ENCODE data around the gene CDKAL1.

Gene CDKAL1

GRCh38 chr6:20927130-20927860 is 393.0 kb downstream of the CDKAL1 start:
- TF ChIP-seq, protein P1, sequence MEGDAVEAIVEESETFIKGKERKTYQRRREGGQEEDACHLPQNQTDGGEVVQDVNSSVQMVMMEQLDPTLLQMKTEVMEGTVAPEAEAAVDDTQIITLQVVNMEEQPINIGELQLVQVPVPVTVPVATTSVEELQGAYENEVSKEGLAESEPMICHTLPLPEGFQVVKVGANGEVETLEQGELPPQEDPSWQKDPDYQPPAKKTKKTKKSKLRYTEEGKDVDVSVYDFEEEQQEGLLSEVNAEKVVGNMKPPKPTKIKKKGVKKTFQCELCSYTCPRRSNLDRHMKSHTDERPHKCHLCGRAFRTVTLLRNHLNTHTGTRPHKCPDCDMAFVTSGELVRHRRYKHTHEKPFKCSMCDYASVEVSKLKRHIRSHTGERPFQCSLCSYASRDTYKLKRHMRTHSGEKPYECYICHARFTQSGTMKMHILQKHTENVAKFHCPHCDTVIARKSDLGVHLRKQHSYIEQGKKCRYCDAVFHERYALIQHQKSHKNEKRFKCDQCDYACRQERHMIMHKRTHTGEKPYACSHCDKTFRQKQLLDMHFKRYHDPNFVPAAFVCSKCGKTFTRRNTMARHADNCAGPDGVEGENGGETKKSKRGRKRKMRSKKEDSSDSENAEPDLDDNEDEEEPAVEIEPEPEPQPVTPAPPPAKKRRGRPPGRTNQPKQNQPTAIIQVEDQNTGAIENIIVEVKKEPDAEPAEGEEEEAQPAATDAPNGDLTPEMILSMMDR (IDR thresholded peaks at IDR 0.05; ENCODE audit: low read length, missing control alignments) = no peak
- H3K4me3 ChIP-seq (replicated peaks; ENCODE audit: low read depth, low read length) = no peak overlapping the region
- no peak for DNase-seq (ENCODE audit: low read depth)

DNA sequence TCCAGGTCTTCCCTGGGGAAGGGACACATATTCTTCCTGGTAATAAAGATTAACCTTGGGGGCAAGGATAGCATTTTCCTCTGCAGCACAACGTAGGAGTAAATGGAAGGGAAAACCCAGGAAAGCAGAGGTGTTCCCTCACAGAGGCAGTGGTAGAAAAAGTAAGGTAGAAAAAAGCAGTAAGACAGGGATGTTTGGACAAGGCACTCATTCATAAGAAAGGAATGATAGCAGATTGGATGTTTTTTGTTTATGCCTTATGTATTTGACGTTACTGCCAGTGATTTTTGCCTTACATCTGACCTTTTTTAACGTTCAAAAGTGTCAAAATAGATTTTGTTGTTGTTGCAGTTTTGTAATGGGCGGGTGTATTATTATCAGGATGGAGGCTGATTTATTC is 395.0 kb downstream of the CDKAL1 start:
- TF ChIP-seq, protein P1 (IDR thresholded peaks at IDR 0.05; ENCODE audit: low read length, missing control alignments) = no peak
- DNase-seq (ENCODE audit: low read depth) = no peak
- H3K4me3 ChIP-seq (replicated peaks; ENCODE audit: low read depth, low read length) = no peak overlapping the region

GRCh38 chr6:20931093-20931492 is 396.8 kb downstream of the CDKAL1 start:
- TF ChIP-seq, protein P1 (IDR thresholded peaks at IDR 0.05; ENCODE audit: low read length, missing control alignments) = no peak
- no peak overlapping the region for H3K4me3 ChIP-seq (replicated peaks; ENCODE audit: low read depth, low read length)
- DNase-seq (ENCODE audit: low read depth) = peak; percentile 27

DNA sequence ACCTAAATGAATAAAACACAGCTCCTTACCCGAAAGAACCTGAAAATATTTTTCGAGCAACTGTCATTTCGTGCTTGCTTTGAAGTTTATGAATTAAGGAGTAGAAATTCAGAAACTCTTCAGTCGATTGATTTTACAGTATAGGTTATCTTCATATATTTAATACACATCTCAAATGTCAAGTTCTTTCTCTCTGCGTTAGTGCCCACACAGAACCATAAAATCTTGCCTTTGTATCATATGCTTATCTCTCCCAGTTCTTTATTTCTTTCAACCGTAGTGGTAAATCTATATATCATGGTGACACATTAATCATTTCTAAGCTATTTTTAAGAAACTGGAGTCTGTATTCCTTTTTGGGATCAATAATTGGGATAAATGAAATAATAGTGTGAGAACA is 397.5 kb downstream of the CDKAL1 start:
- H3K4me3 ChIP-seq (replicated peaks; ENCODE audit: low read depth, low read length) = no peak overlapping the region
- TF ChIP-seq, protein P1 (IDR thresholded peaks at IDR 0.05; ENCODE audit: low read length, missing control alignments) = no peak
- no peak for DNase-seq (ENCODE audit: low read depth)

DNA sequence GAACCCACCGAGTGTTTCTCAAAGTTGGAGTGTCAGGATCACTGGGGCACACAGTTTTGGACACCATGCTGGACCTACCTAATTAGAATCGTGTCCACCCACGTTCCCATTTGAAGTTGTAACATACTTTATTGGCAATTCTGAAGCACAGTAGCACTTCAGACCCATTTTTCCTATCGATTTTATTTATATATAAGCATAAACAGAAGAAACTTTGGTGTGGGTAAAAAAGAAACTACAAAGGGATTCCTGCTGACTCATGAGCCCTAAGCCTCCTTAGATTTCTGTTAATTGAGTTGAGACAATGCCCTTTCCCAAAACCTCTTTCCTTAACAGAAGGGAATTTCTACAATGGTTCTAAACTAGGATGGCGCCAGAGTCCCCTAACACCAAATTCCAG is 398.0 kb downstream of the CDKAL1 start:
- TF ChIP-seq, protein P1 (IDR thresholded peaks at IDR 0.05; ENCODE audit: low read length, missing control alignments) = no peak
- no peak overlapping the region for H3K4me3 ChIP-seq (replicated peaks; ENCODE audit: low read depth, low read length)
- no peak for DNase-seq (ENCODE audit: low read depth)

DNA sequence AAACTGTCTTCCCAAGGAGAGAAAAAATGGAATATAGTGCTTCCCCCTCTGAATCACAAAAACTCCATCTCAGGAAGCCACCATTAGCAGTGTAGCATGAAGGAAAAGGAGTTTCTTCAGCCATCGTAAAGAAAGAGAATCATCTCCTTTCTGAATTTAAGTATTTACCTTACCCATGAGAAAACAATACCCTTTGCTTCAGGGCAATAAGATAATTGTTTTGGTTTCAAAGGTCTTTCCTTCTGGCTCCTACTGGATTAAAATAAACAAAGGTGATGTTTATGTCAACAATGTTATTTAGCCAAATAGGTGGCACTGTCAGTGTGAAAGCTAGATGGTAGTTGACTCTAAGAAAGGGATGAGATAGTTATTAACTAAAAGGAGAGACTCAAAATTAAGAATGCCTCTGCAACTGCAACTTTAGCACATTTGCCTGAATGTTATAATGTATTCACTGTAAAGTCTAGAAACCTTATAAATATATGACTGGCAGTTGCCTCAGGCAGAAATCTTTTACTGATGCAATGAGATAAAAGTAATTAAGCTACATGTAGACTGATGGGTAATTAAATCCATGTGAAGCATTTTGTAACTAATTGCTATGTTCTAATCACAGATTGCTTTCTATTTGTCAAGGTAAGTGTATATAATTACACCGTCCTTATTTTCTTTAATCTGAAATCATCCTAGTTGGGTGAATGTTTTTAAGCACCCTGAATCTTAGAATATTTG is 399.0 kb downstream of the CDKAL1 start:
- TF ChIP-seq, protein P1 (IDR thresholded peaks at IDR 0.05; ENCODE audit: low read length, missing control alignments) = no peak
- H3K4me3 ChIP-seq (replicated peaks; ENCODE audit: low read depth, low read length) = no peak overlapping the region

More for the DNA sequence above, 399.0 kb downstream of the CDKAL1 start:
- DNase-seq (ENCODE audit: low read depth) = no peak
